HepG2 (cell line): ENCODE results near the gene PPOX. TPM values are rescaled to one million over a fixed set of nuclear protein-coding genes. Genes with fewer than 3 reads are reported as not detected.

Source experiments
- ATAC-seq: fragments of 200-7000 bp; cut with Tn5 transposase; 3 replicates; pipeline ENCODE4 v1.9.1; 2020; ENCODE audit warnings: mild to moderate bottlenecking, moderate library complexity
- BruUV-seq: library from RNA; stranded (reverse); fragments of 400-500 nt; replicated peaks from 2 replicates; lab custom pipeline; 2021; lab: Mats Ljungman, UMichigan
- CTCF ChIA-PET: fragments of 300-600 bp; formaldehyde crosslinking; extraction: SDS; loops from one replicate; lab custom pipeline; 2021; ENCODE audit warnings: low total read pairs, inconsistent platforms, low intra/inter-chr PET ratio; lab: Yijun Ruan, JAX
- POLR2A ChIA-PET: fragments of 350-600 bp; sonication (Branson Sonifier 250); formaldehyde crosslinking; loops from one replicate; lab custom pipeline; 2020; ENCODE audit warnings: antibody characterized with exemption, inconsistent platforms; lab: Yijun Ruan, JAX
- DNase-seq: peaks from one replicate; pipeline ENCODE4 v3.0.0-alpha.2; 2015; ENCODE audit warnings: low spot score
- FAIRE-seq: peaks from 3 replicates; lab custom pipeline; 2011; peaks lifted over from hg19 to GRCh38; lab: Jason Lieb, UNC
- H2AFZ ChIP-seq: one replicate; pipeline ENCODE4 v1.6.1; 2011; ENCODE audit warnings: low read length, inconsistent platforms
- H3K27ac ChIP-seq: fragments of 300-600 bp; 3 replicates; pipeline ENCODE4 v1.8.0; 2011; ENCODE audit warnings: mixed run types, mild to moderate bottlenecking, mixed read lengths, low read length, inconsistent platforms; ENCODE audit not compliant: insufficient read depth; ENCODE audit errors: extremely low read length
- H3K27me3 ChIP-seq, 2 experiments: fragments of 200-600 bp in 1 of 2; 2 replicates in 1 of 2; 3 replicates in 1 of 2; pipeline versions ENCODE4 v1.6.0 to v1.8.0; 2011; ENCODE audit warnings: low read length in 2 of 2, mild to moderate bottlenecking in 2 of 2, moderate library complexity in 2 of 2, inconsistent platforms in 1 of 2; ENCODE audit not compliant: insufficient read depth in 2 of 2, control insufficient read depth in 1 of 2
- H3K36me3 ChIP-seq, 2 experiments: fragments of 200-600 bp in 1 of 2; replicated peaks in 1 of 2; 2 replicates in 1 of 2; 3 replicates in 1 of 2; pipeline versions ENCODE4 v1.5.1 to v1.8.0; 2011; ENCODE audit warnings: low read length in 2 of 2, inconsistent platforms in 1 of 2; ENCODE audit not compliant: insufficient read depth in 2 of 2, control insufficient read depth in 1 of 2
- H3K4me1 ChIP-seq: 2 replicates; pipeline ENCODE4 v1.5.1; 2012; ENCODE audit warnings: low read length, inconsistent platforms; ENCODE audit not compliant: insufficient read depth
- H3K4me2 ChIP-seq: 2 replicates; pipeline ENCODE4 v1.6.0; 2011; ENCODE audit warnings: low read depth, low read length, inconsistent platforms
- H3K4me3 ChIP-seq, 3 experiments: fragments of 200-600 bp in 1 of 3; sonication (generic), shearing (Covaris generic) in 1 of 3; replicated peaks in 1 of 3; 2 replicates each; pipeline ENCODE4 v1.5.1; 2011 to 2016; ENCODE audit warnings: low read length in 3 of 3, inconsistent platforms in 2 of 3, low read depth in 2 of 3, mild to moderate bottlenecking in 2 of 3, control low read depth in 1 of 3, mixed read lengths in 1 of 3; ENCODE audit not compliant: insufficient read depth in 1 of 3
- H3K79me2 ChIP-seq: one replicate; pipeline ENCODE4 v1.6.1; 2011; ENCODE audit warnings: low read length, inconsistent platforms; ENCODE audit not compliant: insufficient read depth
- H3K9ac ChIP-seq: 2 replicates; pipeline ENCODE4 v1.6.0; 2011; ENCODE audit warnings: mild to moderate bottlenecking, low read depth, low read length, inconsistent platforms; ENCODE audit not compliant: insufficient read depth
- H3K9me3 ChIP-seq: 2 replicates; pipeline ENCODE4 v1.5.1; 2012; ENCODE audit warnings: mild to moderate bottlenecking, low read length
- H4K20me1 ChIP-seq: 2 replicates; pipeline ENCODE4 v1.6.0; 2011; ENCODE audit warnings: inconsistent platforms, mild to moderate bottlenecking, low read length, moderate library complexity; ENCODE audit not compliant: insufficient read depth
- ETV6 ChIP-seq: sonication (generic); formaldehyde crosslinking; conservative IDR thresholded peaks from 2 replicates; pipeline ENCODE4 v1.4.0; 2020; ENCODE audit warnings: missing genetic modification reagents
- KLF12 ChIP-seq: sonication (generic); formaldehyde crosslinking; IDR thresholded peaks from 2 replicates; pipeline ENCODE4 v1.4.0; 2020; ENCODE audit warnings: missing genetic modification reagents, borderline replicate concordance
- MED13 ChIP-seq: sonication (generic); formaldehyde crosslinking; IDR thresholded peaks from 2 replicates; pipeline ENCODE4 v1.5.0; 2020; ENCODE audit warnings: missing genetic modification reagents
- NFE2L2 ChIP-seq: fragments of 150-350 bp; IDR thresholded peaks from 2 replicates; pipeline ENCODE4 v1.6.1; 2014; ENCODE audit warnings: low read length
- NFKBIZ ChIP-seq: IDR thresholded peaks from 2 replicates; pipeline ENCODE4 v1.6.1; 2018; ENCODE audit warnings: missing genetic modification reagents, missing compliant biosample characterization
- ZNF24 ChIP-seq: fragments of 450-650 bp; IDR thresholded peaks from 2 replicates; pipeline ENCODE4 v1.6.1; 2017; ENCODE audit warnings: antibody characterized with exemption, mild to moderate bottlenecking
- ZNF530 ChIP-seq: sonication (generic); formaldehyde crosslinking; IDR thresholded peaks from 2 replicates; pipeline ENCODE4 v1.5.0; 2020; ENCODE audit warnings: low read depth, mild to moderate bottlenecking, missing genetic modification reagents
- WGBS: methylation state at CpG from one replicate; pipeline ENCODE4 v1.1.6; 2017; ENCODE audit warnings: low lambda C conversion rate; 5-methylcytosine and 5-hydroxymethylcytosine counted together
- in situ Hi-C: cut with HindIII; loops from 2 replicates; pipeline ENCODE4 v1.10.0; 2017; ENCODE audit warnings: low pct_unique_long_range_greater_than_20kb; ENCODE audit not compliant: extremely low pct_ligation_motif_present
- intact Hi-C: fragments of 100-400 bp; cut with micrococcal nuclease; formaldehyde crosslinking; loops from one replicate; pipeline ENCODE4 v1.10.0; 2022; ENCODE audit not compliant: unreplicated experiment
- polyA plus RNA-seq, 8 experiments: library from polyadenylated mRNA; depleted of rRNA in 3 of 8; stranded (reverse) in 7 of 8; unstranded in 1 of 8; fragments of >200 nt; fragmentation: Illumina TruSeq in 4 of 8; extraction: Trizol in 4 of 8; gene quantifications; 2 replicates each; pipeline versions ENCODE4 v1.2.1 to v1.2.3, GENCODE V29; 2011 to 2016; ENCODE audit warnings: low read depth in 4 of 8, missing spikeins in 1 of 8, mixed read lengths in 1 of 8; ENCODE audit not compliant: insufficient read depth in 1 of 8
- total RNA-seq, 5 experiments: library from RNA; depleted of rRNA; stranded (reverse); fragments of >200 nt; fragmentation: Illumina TruSeq; extraction: Trizol; gene quantifications; 2 replicates each; pipeline ENCODE4 v1.2.3, GENCODE V29; 2016; ENCODE audit warnings: low read depth in 1 of 5
- TF ChIP-seq, protein P1 (sequence below): sonication (generic); formaldehyde crosslinking; IDR thresholded peaks from 2 replicates; pipeline ENCODE4 v1.9.0; 2021; ENCODE audit warnings: missing genetic modification reagents, mild to moderate bottlenecking, borderline replicate concordance

The PPOX gene
- total and polyA plus RNA-seq, 2 of the 13 experiments (the other 11 are each of a cell fraction or from before 2014, with no cell fraction given), result 15.5 to 27.7 TPM

DNA sequence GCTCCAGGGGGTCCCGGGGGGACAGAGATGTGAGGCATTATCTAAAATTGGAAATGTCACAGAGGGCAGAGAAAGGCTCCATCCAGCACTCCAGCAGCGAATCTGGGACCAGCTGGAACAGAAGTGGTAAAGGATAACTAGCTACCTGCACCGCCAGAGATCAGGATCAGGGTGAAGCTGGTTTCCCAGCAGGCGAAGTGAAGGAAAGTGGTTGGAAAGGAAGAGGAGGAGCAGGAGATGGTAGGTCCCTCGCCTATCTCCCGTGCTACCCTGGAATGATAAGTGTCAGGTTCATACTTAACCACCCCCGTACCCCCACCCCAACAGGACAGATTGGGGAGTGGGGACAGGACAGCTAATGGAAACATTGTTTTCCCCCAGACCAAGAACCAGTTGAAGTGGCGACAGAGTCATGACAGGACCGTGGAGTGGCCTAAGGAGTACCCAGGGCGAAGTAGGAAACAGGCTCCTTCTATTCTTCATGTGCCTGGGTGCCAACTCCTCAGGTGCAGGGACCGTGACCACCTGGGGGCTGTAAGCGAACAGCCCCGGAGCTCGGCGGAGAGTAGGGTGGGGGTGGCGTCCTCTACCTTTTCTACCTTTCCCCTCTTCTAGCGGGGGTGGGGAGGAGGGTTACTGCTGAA lies 10.4 kb downstream of the PPOX start:
- in situ Hi-C loops, result no loop called here
- Histone ChIP-seq H2AFZ (no peak overlapping the region), H3K4me1 (peaks cover 19% of the 10 kb centered on the region), H3K27me3 (no peaks in the 10 kb centered on the region; a peak in 1 of 5 replicates), H3K27ac (peak overlapping the region; percentile 79), H3K79me2 (peaks cover 10% of the 10 kb centered on the region)
- CTCF ChIA-PET, result interaction anchor here (1.5 kb wide), 1 partner anchor 10 kb away, joined by 4 read pairs; the partner anchor contains the start of gene PPOX
- peak; percentile 9; the same call in 2 of the 3 replicates for ATAC-seq
- TF ChIP-seq MED13 (CRISPR knock-in tag), result 0 out of 2 replicates have a peak, but pooled peaks have one; percentile 1
- TF ChIP-seq ZNF530 (CRISPR knock-in tag), result no peak
- TF ChIP-seq, protein P1, sequence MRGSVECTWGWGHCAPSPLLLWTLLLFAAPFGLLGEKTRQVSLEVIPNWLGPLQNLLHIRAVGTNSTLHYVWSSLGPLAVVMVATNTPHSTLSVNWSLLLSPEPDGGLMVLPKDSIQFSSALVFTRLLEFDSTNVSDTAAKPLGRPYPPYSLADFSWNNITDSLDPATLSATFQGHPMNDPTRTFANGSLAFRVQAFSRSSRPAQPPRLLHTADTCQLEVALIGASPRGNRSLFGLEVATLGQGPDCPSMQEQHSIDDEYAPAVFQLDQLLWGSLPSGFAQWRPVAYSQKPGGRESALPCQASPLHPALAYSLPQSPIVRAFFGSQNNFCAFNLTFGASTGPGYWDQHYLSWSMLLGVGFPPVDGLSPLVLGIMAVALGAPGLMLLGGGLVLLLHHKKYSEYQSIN (CRISPR knock-in tag), result 0 out of 2 replicates have a peak, but pooled peaks have one; percentile 9
- no peak for TF ChIP-seq NFKBIZ (CRISPR knock-in tag)
- no peak for TF ChIP-seq NFE2L2
- TF ChIP-seq ZNF24, result no peak
- no peak for TF ChIP-seq ETV6 (CRISPR knock-in tag)
- no peak for TF ChIP-seq KLF12 (CRISPR knock-in tag)
- TF ChIP-seq, all 625 proteins: peak for 2
- Histone ChIP-seq H3K4me2 (peak overlapping the region; percentile 96), H3K36me3 (peaks cover 4 to 30% of the 10 kb centered on the region in 2 experiments), H3K9me3 (no peaks in the 10 kb centered on the region), H3K9ac (peak overlapping the region; percentile 84), H4K20me1 (no peaks in the 10 kb centered on the region), H3K4me3 (peak overlapping the region; percentile 83 to 92 (median 83))
- BruUV-seq, result no TSS peak
- 23% methylated on average over 16 of the region's 17 CpGs for WGBS
- FAIRE-seq (no peak), DNase-seq (no peak)
- intact Hi-C loops, result no loop called here
- POLR2A ChIA-PET, result interaction anchor here (0.8 to 2.1 kb wide), 10 partner anchors 9 to 138 kb away, joined by 3 to 27 read pairs (median 4); partner anchors contain the start of genes ADAMTS4, APOA2, NDUFS2 and NIT1
